SK-N-SH (cell line): Measurements from ENCODE around the gene NCBP3. TPM values are rescaled to one million over a fixed set of nuclear protein-coding genes. Genes with fewer than 3 reads are reported as not detected.

Experiments used
- CTCF ChIA-PET: fragments of 300-600, 350-600 bp; formaldehyde crosslinking; extraction: SDS; loops from one replicate; lab custom pipeline; 2021; lab: Yijun Ruan, JAX
- POLR2A ChIA-PET: fragments of 350-600 bp; sonication (Branson Sonifier 250); formaldehyde crosslinking; extraction: SDS; loops from one replicate; lab custom pipeline; 2020; ENCODE audit warnings: antibody characterized with exemption, inconsistent platforms; lab: Yijun Ruan, JAX
- DNase-seq: peaks from one replicate; pipeline ENCODE4 v3.0.0; 2012
- H2AFZ ChIP-seq: fragments of 200-600 bp; sonication (generic); 2 replicates; pipeline ENCODE4 v1.8.1; 2016; ENCODE audit warnings: antibody characterized with exemption, mild to moderate bottlenecking, low read depth
- H3F3A ChIP-seq: fragments of 200-600 bp; sonication (generic); replicated peaks from 2 replicates; pipeline ENCODE3; 2016; ENCODE audit warnings: antibody characterized with exemption, mild to moderate bottlenecking; ENCODE audit not compliant: insufficient read depth
- H3K27ac ChIP-seq, 2 experiments: fragments of 200-500 bp in 1 of 2; fragments of 200-600 bp in 1 of 2; sonication (Bioruptor generic) in 1 of 2; sonication (generic), shearing (Covaris generic) in 1 of 2; 2 replicates each; pipeline versions ENCODE4 v1.5.1 to v1.6.1; 2014 to 2016; ENCODE audit warnings: low read depth in 2 of 2, inconsistent platforms in 1 of 2, low read length in 1 of 2, mild to moderate bottlenecking in 1 of 2, mixed read lengths in 1 of 2
- H3K27me3 ChIP-seq: fragments of 200-600 bp; sonication (generic), shearing (Covaris generic); 2 replicates; pipeline ENCODE4 v1.6.1; 2016; ENCODE audit warnings: mixed run types; ENCODE audit not compliant: insufficient read depth
- H3K36me3 ChIP-seq, 2 experiments: fragments of 200-500 bp in 1 of 2; fragments of 200-600 bp in 1 of 2; sonication (Bioruptor generic) in 1 of 2; sonication (generic) in 1 of 2; replicated peaks in 1 of 2; 2 replicates each; pipeline versions ENCODE3 to v1.5.1; 2014 to 2016; ENCODE audit warnings: low read length in 1 of 2, mild to moderate bottlenecking in 1 of 2; ENCODE audit not compliant: insufficient read depth in 2 of 2, control insufficient read depth in 1 of 2
- H3K4me1 ChIP-seq, 2 experiments: fragments of 200-500 bp in 1 of 2; fragments of 200-600 bp in 1 of 2; sonication (Bioruptor generic) in 1 of 2; sonication (generic), shearing (Covaris generic) in 1 of 2; 2 replicates each; pipeline versions ENCODE4 v1.5.1 to v1.6.1; 2014 to 2016; ENCODE audit warnings: low read depth in 1 of 2, low read length in 1 of 2, mixed run types in 1 of 2; ENCODE audit not compliant: insufficient read depth in 2 of 2, control insufficient read depth in 1 of 2
- H3K4me2 ChIP-seq: fragments of 200-600 bp; sonication (generic), shearing (Covaris generic); 2 replicates; pipeline ENCODE4 v1.6.1; 2017; ENCODE audit warnings: mixed run types
- H3K4me3 ChIP-seq, 2 experiments: fragments of 200-500 bp in 1 of 2; fragments of 200-600 bp in 1 of 2; sonication (Bioruptor generic) in 1 of 2; sonication (generic), shearing (Covaris generic) in 1 of 2; 2 replicates each; pipeline versions ENCODE4 v1.5.1 to v1.8.1; 2014 to 2016; ENCODE audit warnings: low read depth in 2 of 2, inconsistent platforms in 1 of 2, low read length in 1 of 2, mild to moderate bottlenecking in 1 of 2, mixed read lengths in 1 of 2, moderate library complexity in 1 of 2
- H3K79me2 ChIP-seq: fragments of 200-600 bp; sonication (generic); 2 replicates; pipeline ENCODE4 v1.8.1; 2017; ENCODE audit warnings: mild to moderate bottlenecking; ENCODE audit not compliant: insufficient read depth
- H3K9ac ChIP-seq: fragments of 200-600 bp; sonication (generic); 2 replicates; pipeline ENCODE4 v1.6.1; 2017; ENCODE audit warnings: mixed run types
- H3K9me2 ChIP-seq: fragments of 200-600 bp; sonication (generic); 2 replicates; pipeline ENCODE4 v1.6.1; 2017; ENCODE audit warnings: mixed run types
- H3K9me3 ChIP-seq: fragments of 200-600 bp; sonication (generic); 2 replicates; pipeline ENCODE4 v1.6.1; 2017; ENCODE audit warnings: mixed run types, mild to moderate bottlenecking, moderate library complexity
- H4K20me1 ChIP-seq: fragments of 200-600 bp; sonication (generic); 2 replicates; pipeline ENCODE4 v1.6.1; 2017; ENCODE audit warnings: mild to moderate bottlenecking, mixed run types; ENCODE audit not compliant: insufficient read depth
- ELF1 ChIP-seq: IDR thresholded peaks from 2 replicates; pipeline ENCODE4 v1.4.0; 2012
- EZH2phosphoT487 ChIP-seq: fragments of 200-600 bp; sonication (generic); IDR thresholded peaks from 2 replicates; pipeline ENCODE4 v1.6.1; 2017; ENCODE audit warnings: low read depth, mixed run types, mild to moderate bottlenecking, antibody characterized with exemption, moderate library complexity, borderline replicate concordance
- GABPA ChIP-seq: IDR thresholded peaks from 2 replicates; pipeline ENCODE4 v1.4.0; 2012; ENCODE audit warnings: low read depth, mild to moderate bottlenecking
- GATA2 ChIP-seq: sonication (generic); formaldehyde crosslinking; IDR thresholded peaks from 2 replicates; pipeline ENCODE4 v1.5.0; 2020; ENCODE audit warnings: mild to moderate bottlenecking, missing genetic modification reagents
- IRF3 ChIP-seq: fragments of 150-350 bp; IDR thresholded peaks from 2 replicates; pipeline ENCODE4 v1.6.1; 2016; ENCODE audit warnings: mild to moderate bottlenecking, low read depth, low read length
- JUND ChIP-seq: IDR thresholded peaks from 2 replicates; pipeline ENCODE4 v1.4.0; 2012
- MEF2A ChIP-seq: IDR thresholded peaks from 2 replicates; pipeline ENCODE4 v1.4.0; 2012; ENCODE audit warnings: low read depth, borderline replicate concordance
- NFIC ChIP-seq: IDR thresholded peaks from 2 replicates; pipeline ENCODE4 v1.4.0; 2012; ENCODE audit warnings: borderline replicate concordance
- REST ChIP-seq: IDR thresholded peaks from 2 replicates; pipeline ENCODE4 v1.6.1; 2012; ENCODE audit warnings: mild to moderate bottlenecking, low read depth, low read length, moderate library complexity
- RFX5 ChIP-seq: IDR thresholded peaks from 2 replicates; pipeline ENCODE4 v1.6.1; 2012; ENCODE audit warnings: mild to moderate bottlenecking, improper control_type of control experiment, low read length
- SIN3A ChIP-seq: IDR thresholded peaks from 2 replicates; pipeline ENCODE4 v1.6.1; 2012; ENCODE audit warnings: low read depth, mild to moderate bottlenecking, low read length, moderate library complexity, borderline replicate concordance
- TAF1 ChIP-seq: IDR thresholded peaks from 2 replicates; pipeline ENCODE4 v1.6.1; 2012; ENCODE audit warnings: low read depth, mild to moderate bottlenecking, low read length, moderate library complexity, borderline replicate concordance
- TCF12 ChIP-seq: IDR thresholded peaks from 2 replicates; pipeline ENCODE4 v1.4.0; 2012
- TEAD4 ChIP-seq: IDR thresholded peaks from 2 replicates; pipeline ENCODE4 v1.4.0; 2012; ENCODE audit warnings: mild to moderate bottlenecking, borderline replicate concordance; ENCODE audit not compliant: insufficient read depth
- YY1 ChIP-seq: IDR thresholded peaks from 2 replicates; pipeline ENCODE4 v1.4.0; 2012; ENCODE audit warnings: low read depth, mild to moderate bottlenecking
- ZBTB33 ChIP-seq: IDR thresholded peaks from 2 replicates; pipeline ENCODE4 v1.4.0; 2012; ENCODE audit warnings: low read depth, borderline replicate concordance
- WGBS: methylation state at CpG from one replicate; pipeline ENCODE4 v1.1.6; 2017; ENCODE audit warnings: low lambda C conversion rate; 5-methylcytosine and 5-hydroxymethylcytosine counted together
- polyA plus RNA-seq, 3 experiments: library from polyadenylated mRNA; depleted of rRNA; stranded (reverse); fragments of >200 nt; gene quantifications; 2 replicates each; pipeline ENCODE4 v1.2.3, GENCODE V29; 2012
- TF ChIP-seq, protein P1 (sequence below): fragments of 200-600 bp; sonication (generic); IDR thresholded peaks from 2 replicates; pipeline ENCODE4 v1.6.1; 2017; ENCODE audit warnings: antibody characterized with exemption, mild to moderate bottlenecking, moderate library complexity

The NCBP3 gene
- polyA plus RNA-seq, 1 of the 3 experiments (the other 2 are of a cell fraction) = 6.5 TPM

DNA sequence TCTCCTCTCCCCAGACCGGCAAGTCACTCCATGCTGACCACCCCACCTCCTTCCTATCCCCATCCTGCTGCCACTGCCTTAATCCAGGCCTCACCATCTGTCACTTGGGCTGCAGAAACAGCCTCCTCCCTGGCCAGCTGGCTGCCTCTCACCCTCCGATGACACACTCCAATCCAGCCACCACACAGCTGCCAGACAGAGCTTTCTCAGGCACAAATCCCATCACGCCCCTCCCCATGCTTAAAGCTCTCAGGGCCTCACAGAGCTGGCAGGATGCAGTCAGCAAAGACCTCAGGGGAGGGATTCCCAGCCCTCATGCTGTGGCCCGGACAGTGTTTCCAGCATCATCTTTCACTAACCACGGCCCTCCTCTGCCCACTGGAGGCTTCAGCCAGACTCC is 33.1 kb upstream of the NCBP3 start (continued):
- no peak for TF ChIP-seq REST
- TF ChIP-seq JUND = no peak
- no peak for TF ChIP-seq MEF2A
- TF ChIP-seq TEAD4 = no peak
- no peak for TF ChIP-seq EZH2phosphoT487
- TF ChIP-seq GABPA = no peak
- TF ChIP-seq RFX5 = no peak
- no peak for TF ChIP-seq SIN3A
- TF ChIP-seq, protein P1, sequence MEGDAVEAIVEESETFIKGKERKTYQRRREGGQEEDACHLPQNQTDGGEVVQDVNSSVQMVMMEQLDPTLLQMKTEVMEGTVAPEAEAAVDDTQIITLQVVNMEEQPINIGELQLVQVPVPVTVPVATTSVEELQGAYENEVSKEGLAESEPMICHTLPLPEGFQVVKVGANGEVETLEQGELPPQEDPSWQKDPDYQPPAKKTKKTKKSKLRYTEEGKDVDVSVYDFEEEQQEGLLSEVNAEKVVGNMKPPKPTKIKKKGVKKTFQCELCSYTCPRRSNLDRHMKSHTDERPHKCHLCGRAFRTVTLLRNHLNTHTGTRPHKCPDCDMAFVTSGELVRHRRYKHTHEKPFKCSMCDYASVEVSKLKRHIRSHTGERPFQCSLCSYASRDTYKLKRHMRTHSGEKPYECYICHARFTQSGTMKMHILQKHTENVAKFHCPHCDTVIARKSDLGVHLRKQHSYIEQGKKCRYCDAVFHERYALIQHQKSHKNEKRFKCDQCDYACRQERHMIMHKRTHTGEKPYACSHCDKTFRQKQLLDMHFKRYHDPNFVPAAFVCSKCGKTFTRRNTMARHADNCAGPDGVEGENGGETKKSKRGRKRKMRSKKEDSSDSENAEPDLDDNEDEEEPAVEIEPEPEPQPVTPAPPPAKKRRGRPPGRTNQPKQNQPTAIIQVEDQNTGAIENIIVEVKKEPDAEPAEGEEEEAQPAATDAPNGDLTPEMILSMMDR = no peak
- TF ChIP-seq IRF3 = no peak
- TF ChIP-seq NFIC = no peak
- no peak for TF ChIP-seq ZBTB33
- no peak for TF ChIP-seq ELF1
- no peak for TF ChIP-seq TCF12

DNA sequence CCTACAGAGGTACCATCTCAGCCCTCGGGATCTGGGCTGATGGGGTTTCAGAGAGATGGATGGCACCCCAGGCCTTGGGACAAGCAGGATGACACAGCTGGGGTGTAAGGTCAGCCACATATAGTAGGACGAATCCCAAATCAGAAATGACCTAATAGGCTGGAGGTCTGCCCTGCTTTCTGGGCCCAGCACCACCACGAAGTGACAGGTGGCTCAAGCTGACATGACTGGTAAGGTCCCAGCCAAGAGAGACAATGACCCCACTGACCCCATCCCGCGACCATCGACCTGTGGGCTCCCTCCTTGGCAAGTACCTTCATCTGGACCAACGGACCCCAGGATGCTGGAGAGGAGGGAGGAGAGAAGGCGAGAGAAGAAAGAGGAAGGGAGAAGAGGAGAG is 31.2 kb upstream of the NCBP3 start:
- Histone ChIP-seq H3F3A (no peaks in the 10 kb centered on the region), H3K9me3 (no peaks in the 10 kb centered on the region), H3K79me2 (no peaks in the 10 kb centered on the region), H2AFZ (no peak overlapping the region), H3K36me3 (peaks cover 0 to 5% of the 10 kb centered on the region in 2 experiments), H3K9me2 (no peaks in the 10 kb centered on the region), H3K9ac (no peak overlapping the region), H3K27me3 (no peaks in the 10 kb centered on the region), H3K4me3 (no peak overlapping the region), H3K4me2 (no peak overlapping the region), H3K4me1 (peaks cover 0 to 23% of the 10 kb centered on the region in 2 experiments; a peak in 1 of 4 replicates), H3K27ac (no peak overlapping the region), H4K20me1 (no peaks in the 10 kb centered on the region)
- ChIA-PET CTCF (interaction anchor here (1.0 to 5.0 kb wide), 2 partner anchors 14 kb away, joined by 3 to 38 read pairs; no protein-coding TSS in a partner anchor), POLR2A (no interaction called here)
- WGBS = 81% methylated on average over 6 of the region's 8 CpGs
- DNase-seq = no peak
- TF ChIP-seq YY1 (no peak), TAF1 (no peak), GATA2 (no peak), ZBTB33 (no peak), GABPA (no peak)
